ENCODE results near the gene CCDC12. TPM values are rescaled to one million over a fixed set of nuclear protein-coding genes. Genes with fewer than 3 reads are reported as not detected.

Gene CCDC12
- total and polyA plus RNA-seq, 9 of the 15 experiments (the other 6 are each of a cell fraction or from before 2014, with no cell fraction given), result 8.9 to 201 (median 86.9) TPM

- TF ChIP-seq RAD21 (CRISPR knock-in tag; conservative IDR thresholded peaks at IDR 0.05 in 1 of 2, IDR thresholded peaks at IDR 0.05 in 1 of 2) (peak in 1 of 2 experiments; percentile 10; a peak in 2 of 4 replicates), ARID4B (CRISPR knock-in tag; IDR thresholded peaks at IDR 0.05) (no peak), MBD1 (CRISPR knock-in tag; IDR thresholded peaks at IDR 0.05) (no peak), ZNF239 (CRISPR knock-in tag; IDR thresholded peaks at IDR 0.05) (no peak), CBFA2T3 (IDR thresholded peaks at IDR 0.05) (peak; percentile 92), ZNF436 (CRISPR knock-in tag; IDR thresholded peaks at IDR 0.05) (no peak), JUND (IDR thresholded peaks at IDR 0.05; ENCODE audit: borderline replicate concordance, low read depth, low read length) (0 out of 2 replicates have a peak, but pooled peaks have one; percentile 12), JUND (tag; IDR thresholded peaks at IDR 0.05; ENCODE audit: borderline replicate concordance, low read depth, low read length) (no peak), CXXC5 (CRISPR knock-in tag; IDR thresholded peaks at IDR 0.05) (peak; percentile 29; the same call in 1 of the 2 replicates), PHF21A (IDR thresholded peaks at IDR 0.05; ENCODE audit: borderline replicate concordance, low read depth) (no peak), HMBOX1 (IDR thresholded peaks at IDR 0.05) (peak; percentile 86), CREB3L1 (IDR thresholded peaks at IDR 0.05; ENCODE audit: borderline replicate concordance, low read depth) (peak; percentile 50; the same call in 1 of the 2 replicates), KLF13 (tag; IDR thresholded peaks at IDR 0.05; ENCODE audit: borderline replicate concordance, low read depth) (no peak), MAX (CRISPR knock-in tag; IDR thresholded peaks at IDR 0.05) (peak; percentile 7; the same call in 1 of the 2 replicates), CBX8 (IDR thresholded peaks at IDR 0.05; ENCODE audit: borderline replicate concordance, extremely low read depth, low read depth, low read length, poor library complexity, severe bottlenecking) (no peak), CEBPG (CRISPR knock-in tag; IDR thresholded peaks at IDR 0.05) (peak; percentile 28; the same call in 1 of the 2 replicates), CEBPG (tag; conservative IDR thresholded peaks at IDR 0.05 in 1 of 2, IDR thresholded peaks at IDR 0.05 in 1 of 2) (no peak)
Measured at GRCh38 chr3:46970391-46971091, 6.0 kb downstream of the CCDC12 start (continued).
